GM08714 (cell line): ENCODE results near the gene LY6G6F.

Experiments used
- H3K4me3 ChIP-seq: fragments of 200-500 bp; sonication (Bioruptor generic); 2 replicates; pipeline ENCODE4 v1.5.1; 2014; ENCODE audit warnings: mild to moderate bottlenecking, low read length, inconsistent platforms
- ZNF274 ChIP-seq: IDR thresholded peaks from 2 replicates; pipeline ENCODE4 v1.6.1; 2012; ENCODE audit warnings: mild to moderate bottlenecking, low read depth, low read length

LY6G6F gene

GRCh38 chr6:31664790-31665500 lies 41.7 kb upstream of the LY6G6F start, which contains the start of gene GPANK1:
TSS of gene GPANK1 (minus strand) at chr6:31664997. CDS start at chr6:31664478, 519 bp downstream.
- TF ChIP-seq ZNF274: no peak
- H3K4me3 ChIP-seq: peak within 1 kb of the TSS; percentile 91

- peak within 1 kb of the TSS; percentile 93 for H3K4me3 ChIP-seq
- TF ChIP-seq ZNF274: no peak
These were observed 40.9 kb upstream of the LY6G6F start, which contains the start of gene CSNK2B for GRCh38 chr6:31665501-31666336. TSS of gene CSNK2B (plus strand) at chr6:31666080. CDS start at chr6:31666832, 752 bp downstream.

GRCh38 chr6:31666337-31666965 lies 40.2 kb upstream of the LY6G6F start:
- no peak for TF ChIP-seq ZNF274
- H3K4me3 ChIP-seq: peak overlapping the region; percentile 93

- H3K4me3 ChIP-seq: no peak within 1 kb of the TSS
- TF ChIP-seq ZNF274: no peak
These were observed 37.0 kb upstream of the LY6G6F start, which contains the start of gene LY6G5B for GRCh38 chr6:31669676-31670075. TSS of gene LY6G5B (plus strand) at chr6:31669976. CDS start at chr6:31670951, 975 bp downstream.

GRCh38 chr6:31676322-31676903 lies 30.3 kb upstream of the LY6G6F start:
- no peak for TF ChIP-seq ZNF274
- no peak overlapping the region for H3K4me3 ChIP-seq

- no peak overlapping the region for H3K4me3 ChIP-seq
- TF ChIP-seq ZNF274: no peak
These were observed 29.8 kb upstream of the LY6G6F start for GRCh38 chr6:31676904-31677303.

GRCh38 chr6:31677955-31678354 lies 28.7 kb upstream of the LY6G6F start:
- H3K4me3 ChIP-seq: no peak overlapping the region
- TF ChIP-seq ZNF274: no peak

GRCh38 chr6:31680226-31681134 lies 26.2 kb upstream of the LY6G6F start, which contains the start of gene LY6G5C:
TSS of gene LY6G5C (minus strand) at chr6:31681067. CDS start at chr6:31680373, 694 bp downstream.
- TF ChIP-seq ZNF274: no peak
- peak within 1 kb of the TSS; percentile 20; the same call in 1 of the 2 replicates for H3K4me3 ChIP-seq

GRCh38 chr6:31681135-31681671 lies 25.5 kb upstream of the LY6G6F start:
- H3K4me3 ChIP-seq: peak overlapping the region; percentile 20; the same call in 1 of the 2 replicates
- TF ChIP-seq ZNF274: no peak

- TF ChIP-seq ZNF274: no peak
- no peak overlapping the region for H3K4me3 ChIP-seq
These were observed 23.1 kb upstream of the LY6G6F start for GRCh38 chr6:31683591-31683990.

GRCh38 chr6:31686483-31686882 lies 20.2 kb upstream of the LY6G6F start:
- TF ChIP-seq ZNF274: no peak
- no peak overlapping the region for H3K4me3 ChIP-seq

- H3K4me3 ChIP-seq: no peak overlapping the region
- TF ChIP-seq ZNF274: no peak
These were observed 19.3 kb upstream of the LY6G6F start for GRCh38 chr6:31687321-31687720.
